ENCODE measurements around the gene ZNF519.

DNA sequence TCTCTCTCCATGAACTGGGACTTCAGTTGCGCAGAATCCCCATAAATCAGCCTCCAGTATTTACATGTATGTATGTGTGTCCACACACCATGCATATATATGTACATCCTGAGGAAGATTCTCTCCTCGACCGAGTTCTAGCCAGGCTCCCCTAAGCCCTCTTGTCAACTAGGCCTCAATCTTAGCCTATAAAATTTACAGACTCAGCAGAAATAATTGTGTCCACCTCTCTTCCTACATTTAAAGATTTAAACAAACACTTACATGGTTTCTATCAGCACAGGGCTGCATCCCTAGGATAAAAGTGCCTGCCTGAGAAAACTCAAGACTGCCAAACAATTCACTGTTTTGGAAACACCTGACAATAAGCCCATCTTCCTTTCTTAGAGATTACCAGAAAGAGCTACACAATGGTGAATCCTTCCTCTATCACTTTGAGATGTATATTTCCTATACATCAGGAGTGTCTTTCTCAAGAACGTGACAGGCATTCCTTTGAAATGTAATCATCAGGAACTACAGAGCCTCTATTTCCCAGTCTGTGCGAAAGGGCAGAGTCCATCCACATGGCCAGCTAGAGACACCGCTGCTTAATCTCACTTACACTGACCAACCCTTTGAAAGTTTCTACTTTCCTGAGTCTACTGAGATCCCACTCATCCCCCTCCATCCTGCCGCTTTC, 39.5 kb downstream of the ZNF519 start:
- TF ChIP-seq, protein P1, sequence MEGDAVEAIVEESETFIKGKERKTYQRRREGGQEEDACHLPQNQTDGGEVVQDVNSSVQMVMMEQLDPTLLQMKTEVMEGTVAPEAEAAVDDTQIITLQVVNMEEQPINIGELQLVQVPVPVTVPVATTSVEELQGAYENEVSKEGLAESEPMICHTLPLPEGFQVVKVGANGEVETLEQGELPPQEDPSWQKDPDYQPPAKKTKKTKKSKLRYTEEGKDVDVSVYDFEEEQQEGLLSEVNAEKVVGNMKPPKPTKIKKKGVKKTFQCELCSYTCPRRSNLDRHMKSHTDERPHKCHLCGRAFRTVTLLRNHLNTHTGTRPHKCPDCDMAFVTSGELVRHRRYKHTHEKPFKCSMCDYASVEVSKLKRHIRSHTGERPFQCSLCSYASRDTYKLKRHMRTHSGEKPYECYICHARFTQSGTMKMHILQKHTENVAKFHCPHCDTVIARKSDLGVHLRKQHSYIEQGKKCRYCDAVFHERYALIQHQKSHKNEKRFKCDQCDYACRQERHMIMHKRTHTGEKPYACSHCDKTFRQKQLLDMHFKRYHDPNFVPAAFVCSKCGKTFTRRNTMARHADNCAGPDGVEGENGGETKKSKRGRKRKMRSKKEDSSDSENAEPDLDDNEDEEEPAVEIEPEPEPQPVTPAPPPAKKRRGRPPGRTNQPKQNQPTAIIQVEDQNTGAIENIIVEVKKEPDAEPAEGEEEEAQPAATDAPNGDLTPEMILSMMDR (conservative IDR thresholded peaks at IDR 0.05 in 1 of 2, IDR thresholded peaks at IDR 0.05 in 1 of 2; ENCODE audit: low read depth in 1 of 2, low read length in 2 of 2), result no peak
- TF ChIP-seq EZH2 (IDR thresholded peaks at IDR 0.05; ENCODE audit: low read length, missing control alignments), result no peak
